IMR-90 (cell line): ENCODE results near the gene ACAT2. TPM values are rescaled to one million over a fixed set of nuclear protein-coding genes. Genes with fewer than 3 reads are reported as not detected.
"Not testable (repeated sequence)": the region's sequence is repeated elsewhere in the genome, so short reads cannot be mapped to it uniquely, and the experiment has no call there.

Source experiments
- ATAC-seq: fragments of 200-7000 bp; cut with Tn5 transposase; 2 replicates; pipeline ENCODE4 v1.9.1; 2020; ENCODE audit warnings: low read depth, mild to moderate bottlenecking, moderate library complexity
- BruUV-seq: library from RNA; stranded (reverse); fragments of 400-500 nt; replicated peaks from 2 replicates; lab custom pipeline; 2021; lab: Mats Ljungman, UMichigan
- CTCF ChIA-PET: fragments of 300-600 bp; formaldehyde crosslinking; extraction: SDS; loops from one replicate; lab custom pipeline; 2021; ENCODE audit warnings: antibody characterized with exemption; lab: Yijun Ruan, JAX
- POLR2A ChIA-PET: fragments of 300-600 bp; sonication (Branson Sonifier 250); formaldehyde crosslinking; loops from one replicate; lab custom pipeline; 2022; ENCODE audit warnings: antibody characterized with exemption; ENCODE audit not compliant: unreplicated experiment; lab: Charles Lee
- DNase-seq: peaks from one replicate; pipeline ENCODE4 v3.0.0; 2013
- H2AFZ ChIP-seq: replicated peaks from 2 replicates; pipeline ENCODE3; 2013; ENCODE audit warnings: low read length, mild to moderate bottlenecking; ENCODE audit not compliant: poor library complexity
- H2AK5ac ChIP-seq: 2 replicates; pipeline ENCODE4 v1.6.1; 2013; ENCODE audit warnings: low read depth, low read length, inconsistent platforms
- H2AK9ac ChIP-seq: replicated peaks from 2 replicates; pipeline ENCODE3; 2013; ENCODE audit warnings: mild to moderate bottlenecking, low read depth, low read length, moderate library complexity; ENCODE audit not compliant: poor library complexity
- H2BK120ac ChIP-seq: 2 replicates; pipeline ENCODE4 v1.6.1; 2013; ENCODE audit warnings: low read depth, low read length, inconsistent platforms
- H2BK15ac ChIP-seq: 3 replicates; pipeline ENCODE4 v1.6.1; 2013; ENCODE audit warnings: low read depth, low read length, inconsistent platforms
- H2BK20ac ChIP-seq: 2 replicates; pipeline ENCODE4 v1.6.1; 2013; ENCODE audit warnings: low read depth, mild to moderate bottlenecking, inconsistent platforms, low read length, moderate library complexity
- H2BK5ac ChIP-seq: 2 replicates; pipeline ENCODE4 v1.6.1; 2013; ENCODE audit warnings: mild to moderate bottlenecking, low read depth, low read length, inconsistent platforms; ENCODE audit not compliant: poor library complexity, severe bottlenecking
- H3K14ac ChIP-seq: replicated peaks from 2 replicates; pipeline ENCODE4 v1.6.1; 2013; ENCODE audit warnings: low read depth, low read length, inconsistent platforms
- H3K18ac ChIP-seq: 2 replicates; pipeline ENCODE4 v1.6.1; 2013; ENCODE audit warnings: low read depth, low read length, control low read depth
- H3K23ac ChIP-seq: 2 replicates; pipeline ENCODE4 v1.6.1; 2013; ENCODE audit warnings: low read depth, low read length, inconsistent platforms
- H3K27ac ChIP-seq: 2 replicates; pipeline ENCODE4 v1.5.1; 2013; ENCODE audit warnings: mild to moderate bottlenecking, control low read depth, low read length; ENCODE audit not compliant: insufficient read depth
- H3K27me3 ChIP-seq: 2 replicates; pipeline ENCODE4 v1.6.1; 2013; ENCODE audit warnings: low read length; ENCODE audit not compliant: control insufficient read depth, insufficient read depth
- H3K36me3 ChIP-seq: 2 replicates; pipeline ENCODE4 v1.6.1; 2013; ENCODE audit warnings: low read length, mixed read lengths; ENCODE audit not compliant: control insufficient read depth, insufficient read depth
- H3K4ac ChIP-seq: 2 replicates; pipeline ENCODE4 v1.6.1; 2013; ENCODE audit warnings: low read depth, low read length, inconsistent platforms
- H3K4me1 ChIP-seq: 2 replicates; pipeline ENCODE4 v1.6.1; 2013; ENCODE audit warnings: low read length, mixed read lengths; ENCODE audit not compliant: control insufficient read depth, insufficient read depth
- H3K4me2 ChIP-seq: 2 replicates; pipeline ENCODE4 v1.6.1; 2013; ENCODE audit warnings: low read depth, mild to moderate bottlenecking, control low read depth, low read length, moderate library complexity
- H3K4me3 ChIP-seq: 2 replicates; pipeline ENCODE4 v1.5.1; 2013; ENCODE audit warnings: low read depth, mild to moderate bottlenecking, control low read depth, low read length, moderate library complexity; ENCODE audit not compliant: insufficient read depth
- H3K56ac ChIP-seq: 2 replicates; pipeline ENCODE4 v1.6.1; 2013; ENCODE audit warnings: low read length, inconsistent platforms; ENCODE audit not compliant: insufficient read depth; ENCODE audit errors: extremely low read depth
- H3K79me1 ChIP-seq, 2 experiments: 2 replicates each; pipeline ENCODE4 v1.6.1; 2013; ENCODE audit warnings: low read length in 2 of 2, inconsistent platforms in 1 of 2, low read depth in 1 of 2
- H3K9ac ChIP-seq: 2 replicates; pipeline ENCODE4 v1.6.1; 2013; ENCODE audit warnings: low read depth, low read length, control low read depth
- H3K9me1 ChIP-seq: 2 replicates; pipeline ENCODE4 v1.6.1; 2013; ENCODE audit warnings: low read length, inconsistent platforms; ENCODE audit not compliant: insufficient read depth
- H3K9me3 ChIP-seq: 2 replicates; pipeline ENCODE4 v1.6.1; 2013; ENCODE audit warnings: low read length; ENCODE audit not compliant: control insufficient read depth, insufficient read depth
- H4K20me1 ChIP-seq: 2 replicates; pipeline ENCODE4 v1.6.1; 2013; ENCODE audit warnings: low read length, inconsistent platforms; ENCODE audit not compliant: insufficient read depth
- H4K5ac ChIP-seq: 2 replicates; pipeline ENCODE4 v1.6.1; 2013; ENCODE audit warnings: mild to moderate bottlenecking, low read depth, low read length, control low read depth
- H4K8ac ChIP-seq, 2 experiments: 2 replicates each; pipeline ENCODE4 v1.6.1; 2013; ENCODE audit warnings: low read depth in 2 of 2, low read length in 2 of 2, control low read depth in 1 of 2, inconsistent platforms in 1 of 2
- H4K91ac ChIP-seq: 2 replicates; pipeline ENCODE4 v1.6.1; 2013; ENCODE audit warnings: low read depth, low read length, inconsistent platforms; ENCODE audit not compliant: insufficient read depth
- WGBS, 2 experiments: methylation state at CpG; one replicate each; pipeline versions ENCODE4 v1.1.5 to v1.1.7; 2013; ENCODE audit warnings: missing lambda C conversion rate in 2 of 2; ENCODE audit not compliant: insufficient read length in 1 of 2; ENCODE audit errors: extremely low coverage in 2 of 2; 5-methylcytosine and 5-hydroxymethylcytosine counted together
- dilution Hi-C: fragments of 300-500 bp; cut with HindIII; formaldehyde crosslinking; loops from one replicate; pipeline ENCODE4 v1.14.3; 2018; ENCODE audit warnings: low sequenced_read_pairs; ENCODE audit not compliant: unreplicated experiment
- in situ Hi-C: fragments of 300-500 bp; cut with MboI; formaldehyde crosslinking; loops from 3 replicates; pipeline ENCODE4 v1.14.3; 2019; ENCODE audit warnings: low sequenced_read_pairs, inconsistent platforms, mixed read lengths
- intact Hi-C: fragments of 100-400 bp; cut with micrococcal nuclease; formaldehyde crosslinking; loops from 2 replicates; pipeline ENCODE4 v1.10.0; 2022
- polyA plus RNA-seq, 3 experiments: library from polyadenylated mRNA; depleted of rRNA; stranded (reverse); fragments of >200 nt; gene quantifications; 2 replicates each; pipeline ENCODE4 v1.2.3, GENCODE V29; 2012; ENCODE audit warnings: low replicate concordance in 1 of 3
- total RNA-seq: library from RNA; depleted of rRNA; stranded (reverse); fragments of >200 nt; gene quantifications from 2 replicates; pipeline ENCODE4 v1.2.3, GENCODE V29; 2012

Gene ACAT2
- total and polyA plus RNA-seq, 2 of the 4 experiments (the other 2 are of a cell fraction) = 30.5 to 45.2 TPM

DNA sequence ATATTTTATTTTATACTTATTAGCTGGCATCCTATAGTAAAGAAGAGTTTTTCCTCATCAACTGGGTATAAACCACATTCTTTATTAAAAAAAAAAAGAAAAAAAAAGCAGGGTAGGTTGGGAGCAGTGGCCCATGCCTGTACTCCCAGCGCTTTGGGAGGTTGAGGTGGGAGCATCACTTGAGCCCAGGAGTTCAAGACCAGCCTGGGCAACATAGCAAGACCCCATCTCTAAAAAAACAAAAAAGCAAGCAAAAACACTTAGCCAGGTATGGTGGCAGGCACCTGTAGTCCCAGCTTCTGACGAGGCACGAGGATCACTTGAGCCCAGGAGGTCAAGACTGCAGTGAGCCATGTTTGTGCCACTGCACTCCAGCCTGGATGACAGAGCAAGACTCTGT lies 39.9 kb upstream of the ACAT2 start:
- not testable (repeated sequence) for BruUV-seq

More for the DNA sequence above, 39.9 kb upstream of the ACAT2 start:
- H2AFZ ChIP-seq, intact Hi-C loops, H3K4ac ChIP-seq, H3K9ac ChIP-seq, H2BK5ac ChIP-seq, H2BK15ac ChIP-seq, H3K56ac ChIP-seq, POLR2A ChIA-PET, H2AK9ac ChIP-seq, H3K27me3 ChIP-seq, H4K20me1 ChIP-seq, DNase-seq, H3K18ac ChIP-seq, H3K14ac ChIP-seq, H3K9me1 ChIP-seq, H2AK5ac ChIP-seq, H4K8ac ChIP-seq, H2BK20ac ChIP-seq, CTCF ChIA-PET, H2BK120ac ChIP-seq, H3K9me3 ChIP-seq, H3K36me3 ChIP-seq, H3K27ac ChIP-seq, dilution Hi-C loops, H4K91ac ChIP-seq, H3K4me1 ChIP-seq, ATAC-seq, H4K5ac ChIP-seq, H3K4me3 ChIP-seq, H3K23ac ChIP-seq, H3K4me2 ChIP-seq: not testable (repeated sequence)
- no CpG with 5 or more reads among the region's 3 CpGs for WGBS, 2 experiments
- H3K79me1 ChIP-seq = peaks cover 29 to 70% of the 10 kb centered on the region in 2 experiments
- in situ Hi-C loops = loop anchor here (25.0 kb wide), 1 partner anchor 1085 kb away; the partner anchor contains the start of gene DYNLT1
